ENCODE measurements around the gene RSBN1.

The RSBN1 gene

DNA sequence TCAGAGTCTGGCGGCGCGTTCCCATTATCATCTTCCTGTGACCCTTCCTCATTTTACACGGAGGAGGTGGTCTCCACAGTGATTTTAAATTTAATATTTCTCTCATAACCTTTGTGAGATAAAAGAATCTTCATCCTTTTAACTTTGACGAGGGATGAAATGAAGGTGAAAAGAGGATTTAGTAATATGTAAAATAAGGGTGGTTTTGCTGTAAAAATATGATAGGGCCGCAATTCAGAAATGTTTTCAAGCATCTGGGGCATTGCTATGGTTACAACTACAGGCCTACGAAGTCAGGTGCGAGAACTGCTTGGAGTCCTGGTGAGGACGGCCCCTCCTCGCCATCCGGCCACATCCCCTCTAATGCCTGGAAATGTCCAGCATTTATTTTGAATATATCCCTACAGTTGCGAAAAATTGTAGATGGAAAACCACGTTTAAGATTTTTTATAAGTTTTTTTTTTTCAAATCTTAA, 422 bp upstream of the RSBN1 start:
- no peak for DNase-seq (ENCODE audit: low read depth)

DNA sequence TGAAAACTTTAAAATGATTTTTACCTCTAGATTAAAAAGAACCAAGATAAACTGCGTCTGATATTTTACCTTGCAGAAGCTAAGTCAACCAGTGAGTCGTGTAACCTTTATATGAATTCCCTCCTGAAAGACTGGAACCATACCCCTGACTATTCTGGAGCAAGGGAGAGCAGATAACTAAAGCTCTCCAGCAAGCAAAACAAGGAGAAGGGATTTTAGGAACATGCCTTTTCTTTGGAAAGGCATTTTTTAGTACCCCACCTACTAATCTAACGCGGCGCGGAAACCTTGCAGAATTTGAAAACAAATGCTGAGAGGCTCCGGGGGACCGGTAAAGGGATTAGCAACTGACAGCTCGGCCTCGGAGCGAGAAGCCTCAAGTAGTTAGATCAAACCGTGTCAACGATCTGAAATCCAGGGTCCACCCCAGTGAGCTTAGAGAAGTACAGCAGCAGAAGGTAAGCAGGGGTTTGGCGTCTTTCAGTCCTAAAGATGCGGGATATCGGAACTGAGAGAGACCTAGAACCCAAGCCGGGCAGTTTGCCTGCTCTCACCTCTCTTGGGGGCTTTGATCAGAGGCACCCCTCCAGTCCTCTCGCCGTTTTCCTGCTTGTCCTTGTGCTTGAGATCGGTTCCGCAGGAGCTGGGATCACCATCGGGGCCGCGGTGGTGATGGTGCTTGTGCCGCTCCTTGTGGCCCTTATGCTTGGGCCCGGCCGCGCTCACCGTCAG, 954 bp downstream of the RSBN1 start:
- DNase-seq (ENCODE audit: low read depth), result no peak

- no peak for DNase-seq (ENCODE audit: low read depth)
These were observed 2.3 kb downstream of the RSBN1 start for GRCh38 chr1:113809670-113810602.

GRCh38 chr1:113808450-113809195, 3.7 kb downstream of the RSBN1 start:
- DNase-seq (ENCODE audit: low read depth), result no peak

- no peak for DNase-seq (ENCODE audit: low read depth)
These were observed 6.6 kb downstream of the RSBN1 start for GRCh38 chr1:113805639-113806038.

DNA sequence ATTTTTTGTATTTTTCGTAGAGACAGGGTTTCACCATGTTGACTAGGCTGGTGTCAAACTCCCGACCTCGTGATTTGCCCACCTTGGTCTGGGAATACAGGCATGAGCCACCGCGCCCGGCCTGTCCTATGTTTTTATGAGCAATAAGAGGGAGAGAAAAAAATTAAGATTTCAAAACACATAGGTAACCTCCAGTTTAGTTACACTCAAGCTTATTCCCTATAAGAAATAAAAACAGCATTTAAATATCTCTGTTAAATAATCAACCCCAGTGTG, 7.1 kb downstream of the RSBN1 start:
- no peak for DNase-seq (ENCODE audit: low read depth)

DNA sequence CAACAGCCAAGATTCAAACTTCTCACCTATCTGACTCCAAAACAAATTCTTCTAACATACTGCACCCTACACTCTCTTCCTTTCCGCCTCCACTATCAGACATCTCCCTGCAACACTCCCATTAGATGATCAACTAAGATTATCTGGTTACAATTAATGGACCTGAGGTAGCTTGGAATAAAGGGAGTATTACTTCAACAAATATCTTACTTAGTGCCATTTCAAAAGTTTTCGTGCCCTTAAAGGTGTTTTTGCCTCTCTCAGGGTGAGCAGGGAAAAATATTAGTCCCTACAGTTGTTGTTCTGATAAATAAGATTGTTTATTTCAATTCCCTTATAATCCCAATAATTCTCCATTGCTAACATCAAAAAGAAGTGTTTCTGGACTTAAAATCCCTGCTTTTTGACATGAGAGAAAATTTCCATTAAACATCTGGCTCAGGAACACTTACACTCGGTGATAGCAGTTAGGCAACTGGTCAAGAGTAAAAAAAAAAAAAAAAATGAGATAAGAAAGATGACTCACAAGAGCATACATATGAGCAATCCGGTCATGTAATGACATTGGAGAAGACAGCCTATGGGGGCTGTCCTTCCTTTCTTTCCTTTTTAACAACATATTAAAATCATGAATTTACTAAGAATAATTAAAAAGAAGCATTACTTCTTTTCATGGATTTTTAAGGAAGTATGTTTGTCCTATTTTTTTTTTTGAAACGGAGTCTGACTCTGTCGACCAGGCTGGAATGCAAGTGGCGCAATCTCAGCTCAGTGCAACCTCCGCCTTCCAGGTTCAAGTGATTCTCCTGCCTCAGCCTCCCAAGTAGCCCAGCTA, 7.6 kb downstream of the RSBN1 start:
- DNase-seq (ENCODE audit: low read depth), result no peak

DNA sequence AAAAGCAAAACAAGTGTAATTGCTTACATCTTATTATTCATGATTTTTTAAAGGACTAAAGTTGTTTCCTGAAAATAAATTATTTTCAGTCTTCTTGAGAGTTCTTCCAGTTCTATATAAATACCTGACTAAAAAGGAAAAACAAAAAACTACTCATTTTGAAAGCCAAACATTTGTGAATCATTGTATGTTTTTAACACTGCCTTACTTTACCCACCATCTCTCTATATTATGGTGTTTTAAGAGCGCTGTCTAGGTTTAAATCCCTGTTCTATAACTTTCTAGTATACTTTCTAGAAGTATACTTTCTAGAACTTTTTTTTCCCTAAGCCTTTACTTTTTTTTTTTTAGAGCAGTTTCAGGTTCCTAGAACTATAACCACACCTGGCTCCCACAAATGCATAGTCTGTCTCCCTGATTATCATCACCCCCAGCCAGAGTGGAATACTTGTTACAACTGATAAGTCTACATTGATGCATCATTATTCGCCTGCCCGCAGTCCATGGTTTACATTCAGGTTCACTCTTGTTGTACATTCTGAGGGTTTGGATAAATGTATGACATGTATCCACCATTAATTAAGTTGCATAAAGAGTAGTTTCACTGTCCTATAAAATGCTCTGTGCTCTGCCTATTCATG, 9.8 kb downstream of the RSBN1 start:
- no peak for DNase-seq (ENCODE audit: low read depth)

GRCh38 chr1:113800487-113800886, 11.8 kb downstream of the RSBN1 start:
- no peak for DNase-seq (ENCODE audit: low read depth)

GRCh38 chr1:113797472-113797871, 14.8 kb downstream of the RSBN1 start:
- DNase-seq (ENCODE audit: low read depth), result no peak

DNA sequence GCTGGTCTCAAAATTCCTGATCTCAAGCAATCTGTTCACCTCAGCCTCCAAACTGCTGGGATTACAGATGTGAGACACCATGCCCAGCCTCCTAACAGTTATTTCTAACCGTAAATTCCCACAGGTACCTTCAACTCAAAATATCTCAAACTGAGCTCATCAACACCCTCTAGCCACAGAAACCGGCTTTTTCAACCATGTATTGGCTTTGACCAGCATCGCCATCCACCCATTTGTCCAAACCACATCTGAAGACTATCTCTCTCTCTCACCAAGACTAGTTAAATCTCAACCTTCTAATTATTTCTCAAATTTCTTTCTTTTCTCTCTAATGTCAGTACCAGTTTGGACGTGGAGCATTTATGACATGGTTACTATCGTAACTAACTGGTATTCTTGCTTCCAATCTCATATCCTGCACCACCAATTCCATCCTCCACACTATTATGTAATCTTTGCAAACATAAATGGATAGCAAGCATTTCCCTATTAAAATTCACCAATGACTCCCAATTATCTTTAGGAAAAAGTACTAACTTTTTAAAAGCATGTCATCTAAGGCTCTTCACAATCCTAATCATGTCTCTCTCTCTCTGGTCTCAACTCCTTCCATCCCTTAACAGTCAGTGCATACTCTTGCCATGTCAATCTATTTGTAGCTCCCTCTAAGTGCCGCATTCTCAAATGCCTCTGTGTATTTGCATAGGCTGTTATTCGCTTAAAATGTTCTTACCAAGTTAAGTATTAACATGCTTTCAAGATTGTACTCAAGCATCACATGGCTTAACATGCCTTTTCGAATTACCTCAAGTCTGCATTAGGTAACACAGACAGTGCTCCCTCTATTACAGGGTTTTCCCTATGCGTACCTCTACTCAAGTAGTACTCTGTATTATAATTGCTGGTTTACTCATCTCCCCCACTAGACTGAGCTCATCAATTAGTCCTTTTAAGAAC, 18.1 kb downstream of the RSBN1 start:
- no peak for DNase-seq (ENCODE audit: low read depth)

- DNase-seq (ENCODE audit: low read depth), result no peak
These were observed 19.3 kb downstream of the RSBN1 start for GRCh38 chr1:113792986-113793385.

DNA sequence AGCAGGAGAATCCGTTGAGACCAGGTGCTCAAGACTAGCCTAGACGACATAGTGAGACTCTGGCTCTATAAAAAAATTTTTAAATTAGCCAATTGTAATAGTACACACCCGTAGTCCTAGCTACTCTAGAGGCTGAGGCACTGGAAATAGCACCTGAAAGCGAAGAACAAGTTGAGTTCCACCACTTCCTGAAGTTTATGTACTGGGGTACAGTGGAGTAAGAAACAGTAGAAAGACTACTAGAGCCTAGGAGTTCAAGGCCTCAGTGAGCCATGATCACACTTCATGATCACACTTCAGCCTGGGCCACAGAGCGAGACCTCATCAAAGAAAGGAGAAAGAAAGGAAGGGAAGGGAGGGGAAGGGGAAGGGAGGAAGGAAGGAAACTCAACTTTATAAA, 19.8 kb downstream of the RSBN1 start:
- no peak for DNase-seq (ENCODE audit: low read depth)

DNA sequence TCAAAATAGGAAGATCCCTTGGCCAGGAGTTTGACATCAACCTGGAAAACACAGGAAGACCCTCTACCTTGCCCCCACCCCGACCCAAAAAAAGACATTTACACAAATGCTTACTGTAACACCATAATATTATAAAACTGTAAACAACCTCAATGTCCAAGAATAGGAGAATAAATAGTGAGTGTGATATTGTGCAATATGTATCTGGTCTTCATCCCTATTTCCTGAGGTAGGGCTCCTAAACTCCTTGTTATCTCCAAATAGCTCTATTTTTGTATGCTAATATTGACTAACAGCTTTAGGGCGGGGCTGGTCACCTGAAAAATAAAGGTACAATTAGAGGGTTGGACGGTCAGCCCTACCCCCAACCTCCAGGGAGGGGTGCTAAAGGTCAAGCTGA, 23.5 kb downstream of the RSBN1 start:
- DNase-seq (ENCODE audit: low read depth), result no peak

DNA sequence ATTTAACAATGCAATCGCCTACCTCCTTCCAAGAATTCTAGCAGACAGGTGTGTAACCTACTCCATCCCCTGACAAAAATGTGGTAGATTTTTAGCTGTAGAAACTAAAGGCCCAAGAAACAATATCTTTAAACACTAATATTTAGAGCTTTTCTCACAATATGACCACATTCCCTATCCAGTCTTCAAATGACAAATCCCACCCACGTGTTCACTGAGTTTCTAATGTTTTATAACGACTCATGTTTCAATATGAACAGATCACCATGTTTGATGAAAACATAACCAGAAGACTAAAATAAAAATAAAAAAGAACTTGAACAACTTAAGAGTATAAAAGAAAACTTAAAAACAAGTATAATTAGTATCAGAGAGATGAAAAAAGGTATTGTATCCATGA, 24.6 kb downstream of the RSBN1 start:
- DNase-seq (ENCODE audit: low read depth), result no peak

DNA sequence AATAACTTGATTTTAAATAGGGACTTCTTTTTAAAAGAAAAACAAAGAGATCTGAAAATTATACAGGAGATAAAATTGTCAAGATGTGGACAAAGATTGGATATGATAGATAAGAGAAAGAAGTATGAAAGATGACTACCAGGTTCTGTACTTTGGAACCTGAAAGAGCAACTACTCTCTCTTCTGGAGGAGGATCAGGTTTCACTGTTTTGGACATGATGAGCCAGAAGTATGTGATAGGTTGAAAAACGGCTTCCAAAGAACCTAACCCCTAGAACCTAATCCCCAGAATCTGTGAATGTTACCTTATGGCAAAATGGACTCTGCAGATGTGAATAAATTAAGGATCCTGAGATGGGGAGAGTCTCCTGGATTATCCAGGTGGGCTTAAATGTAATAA, 26.2 kb downstream of the RSBN1 start:
- no peak for DNase-seq (ENCODE audit: low read depth)

DNA sequence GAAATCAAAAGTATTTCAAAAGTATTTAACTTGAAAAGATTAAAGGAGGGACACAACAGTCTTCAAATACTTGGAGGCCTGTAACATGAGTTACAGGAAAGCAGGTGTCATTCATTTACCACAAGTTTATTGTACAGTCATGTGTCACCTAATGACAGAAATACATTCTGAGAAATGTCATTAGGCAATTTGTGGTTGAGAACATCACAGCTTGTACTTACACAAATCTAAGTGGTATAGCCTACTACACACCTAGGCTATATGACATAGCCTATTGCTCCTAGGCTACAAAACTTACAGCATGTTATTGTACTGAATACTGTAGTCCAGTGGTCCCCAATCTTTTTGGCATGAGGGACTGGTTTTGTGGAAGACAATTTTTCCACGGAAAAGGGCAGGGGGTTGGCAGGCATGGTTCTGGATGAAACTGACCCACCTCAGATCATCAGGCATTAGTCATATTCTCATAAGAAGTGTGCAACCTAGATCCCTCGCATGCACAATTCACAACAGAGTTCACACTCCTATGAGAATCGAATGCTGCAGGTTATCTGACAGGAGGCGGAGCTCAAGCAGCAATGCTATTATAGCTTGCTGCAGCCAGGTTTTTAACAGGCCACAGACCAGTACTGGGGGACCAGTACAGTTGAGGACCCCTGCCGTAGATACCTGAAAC, 28.0 kb downstream of the RSBN1 start:
- no peak for DNase-seq (ENCODE audit: low read depth)

- peak; percentile 9 for DNase-seq (ENCODE audit: low read depth)
These were observed 28.8 kb downstream of the RSBN1 start for GRCh38 chr1:113783254-113784103.

DNA sequence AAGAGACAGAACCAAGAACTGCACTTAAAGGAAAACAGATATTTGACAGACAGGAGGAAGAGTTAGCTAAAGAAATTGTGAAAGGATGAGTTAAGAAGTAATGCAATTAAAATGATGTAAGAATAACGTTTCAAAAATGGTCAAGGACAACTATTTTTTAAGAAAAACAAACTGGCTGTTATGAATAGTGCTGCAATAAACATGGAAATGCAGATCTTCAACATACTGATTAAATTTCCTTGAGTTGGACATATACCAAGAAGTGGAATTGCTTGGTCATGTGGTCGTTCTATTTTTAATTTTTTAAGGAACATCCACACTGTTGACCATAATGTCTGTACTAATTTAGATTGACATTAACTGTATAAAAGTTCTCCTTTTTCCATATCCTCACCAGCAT, 29.9 kb downstream of the RSBN1 start:
- no peak for DNase-seq (ENCODE audit: low read depth)

Data from HS-27A (cell line).